Retinal pigment epithelial cell (primary cell): ENCODE results near the gene ZPR1.
"Not testable (repeated sequence)": the region's sequence is repeated elsewhere in the genome, so short reads cannot be mapped to it uniquely, and the experiment has no call there.

Experiments used
- DNase-seq: peaks from one replicate; pipeline ENCODE4 v3.0.0-alpha.2; 2010; ENCODE audit warnings: low read depth
- H3K4me3 ChIP-seq: 2 replicates; pipeline ENCODE4 v1.5.1; 2011; ENCODE audit warnings: mild to moderate bottlenecking, low read length, control low read depth, moderate library complexity
- TF ChIP-seq, protein P1 (sequence below): conservative IDR thresholded peaks from 2 replicates; pipeline ENCODE4 v1.5.1; 2011; ENCODE audit warnings: low read depth, low read length, control low read depth, inconsistent platforms

ZPR1 gene

DNA sequence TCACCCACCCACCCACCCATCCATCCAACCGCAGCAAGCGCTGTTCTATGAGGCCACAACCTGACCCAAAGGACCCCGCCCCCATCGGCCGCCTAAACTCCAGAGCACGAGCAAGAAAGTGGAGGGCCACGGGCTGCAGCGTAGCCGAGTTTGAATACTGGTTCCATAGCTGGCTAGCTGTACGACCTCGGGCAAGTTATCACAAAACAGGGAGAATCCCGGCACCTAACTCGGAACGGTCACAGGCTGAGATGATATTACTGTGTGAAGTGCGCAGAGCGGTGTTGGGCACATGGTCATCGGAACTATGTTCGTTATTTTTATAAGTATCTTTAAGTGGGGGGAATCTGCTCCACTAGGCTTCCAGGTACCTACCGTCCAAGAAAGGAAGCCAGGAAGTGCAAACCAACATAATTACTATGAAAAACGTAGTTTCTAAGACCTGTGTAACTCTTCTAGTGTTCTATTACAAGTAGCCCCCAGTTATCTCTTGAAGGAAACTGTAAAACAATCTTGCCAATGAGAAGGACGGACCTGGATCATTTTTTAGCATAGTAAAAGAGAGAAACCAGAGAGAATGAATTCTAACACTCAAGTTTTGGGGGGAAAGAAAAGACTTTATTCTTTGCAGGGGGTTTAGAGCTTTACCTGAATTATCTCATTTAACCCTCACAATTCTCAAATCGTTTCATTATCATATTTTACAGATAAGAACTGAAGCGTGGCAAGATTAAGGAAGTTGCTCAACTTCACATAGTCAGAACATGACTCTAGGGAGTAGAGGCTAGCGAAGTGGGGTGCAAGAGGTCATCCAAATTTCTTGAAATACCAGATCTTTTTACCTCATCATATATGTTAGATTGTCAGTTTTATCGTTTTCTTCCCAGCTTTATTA lies 14.4 kb downstream of the ZPR1 start:
- TF ChIP-seq, protein P1, sequence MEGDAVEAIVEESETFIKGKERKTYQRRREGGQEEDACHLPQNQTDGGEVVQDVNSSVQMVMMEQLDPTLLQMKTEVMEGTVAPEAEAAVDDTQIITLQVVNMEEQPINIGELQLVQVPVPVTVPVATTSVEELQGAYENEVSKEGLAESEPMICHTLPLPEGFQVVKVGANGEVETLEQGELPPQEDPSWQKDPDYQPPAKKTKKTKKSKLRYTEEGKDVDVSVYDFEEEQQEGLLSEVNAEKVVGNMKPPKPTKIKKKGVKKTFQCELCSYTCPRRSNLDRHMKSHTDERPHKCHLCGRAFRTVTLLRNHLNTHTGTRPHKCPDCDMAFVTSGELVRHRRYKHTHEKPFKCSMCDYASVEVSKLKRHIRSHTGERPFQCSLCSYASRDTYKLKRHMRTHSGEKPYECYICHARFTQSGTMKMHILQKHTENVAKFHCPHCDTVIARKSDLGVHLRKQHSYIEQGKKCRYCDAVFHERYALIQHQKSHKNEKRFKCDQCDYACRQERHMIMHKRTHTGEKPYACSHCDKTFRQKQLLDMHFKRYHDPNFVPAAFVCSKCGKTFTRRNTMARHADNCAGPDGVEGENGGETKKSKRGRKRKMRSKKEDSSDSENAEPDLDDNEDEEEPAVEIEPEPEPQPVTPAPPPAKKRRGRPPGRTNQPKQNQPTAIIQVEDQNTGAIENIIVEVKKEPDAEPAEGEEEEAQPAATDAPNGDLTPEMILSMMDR: no peak
- DNase-seq: no peak
- H3K4me3 ChIP-seq: peak overlapping the region; percentile 94

DNA sequence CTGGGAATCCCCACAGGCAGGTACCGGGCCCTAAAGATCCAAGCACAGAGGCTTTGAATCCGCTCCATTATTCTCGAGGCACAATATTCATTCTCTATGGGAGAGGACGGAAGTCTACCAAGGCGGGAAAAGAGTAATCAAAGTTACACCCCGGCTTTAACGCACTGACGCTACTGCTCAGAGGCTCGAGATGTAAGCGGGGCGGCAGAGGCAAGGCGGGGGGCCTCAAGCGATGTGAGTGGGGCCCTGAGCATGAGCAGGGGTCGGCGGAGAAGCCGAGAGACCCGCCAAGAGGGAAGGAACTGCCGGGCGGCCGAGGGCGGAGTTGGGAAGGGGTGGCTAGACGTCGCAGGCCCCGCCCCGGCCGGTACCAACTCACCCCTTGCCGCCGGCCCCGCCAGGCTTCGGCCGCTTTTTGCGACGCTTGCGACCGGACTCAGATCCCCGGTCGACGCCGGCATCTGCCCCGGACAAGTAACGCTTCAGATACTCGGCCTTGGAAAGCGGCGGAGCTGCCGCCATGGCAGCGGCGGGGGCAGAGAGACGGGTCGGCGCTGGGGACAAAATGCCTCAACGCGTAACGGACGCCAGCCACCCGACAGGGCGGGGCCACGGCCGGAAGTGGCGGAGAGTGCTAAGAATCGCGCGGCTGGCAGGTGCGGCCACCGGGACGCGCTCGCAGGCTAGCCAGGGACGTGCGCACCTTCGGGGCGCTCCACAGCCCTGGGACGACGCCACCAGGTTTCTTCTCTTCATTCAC lies 15.2 kb downstream of the ZPR1 start, which contains the start of gene BUD13:
Gene BUD13, minus strand, starts transcription at position 545 of the 760 bp plus-strand sequence. Its CDS starts 23 bp downstream, at position 522.
- TF ChIP-seq, protein P1: no peak
- no peak for DNase-seq
- H3K4me3 ChIP-seq: peak within 1 kb of the TSS; percentile 94

DNA sequence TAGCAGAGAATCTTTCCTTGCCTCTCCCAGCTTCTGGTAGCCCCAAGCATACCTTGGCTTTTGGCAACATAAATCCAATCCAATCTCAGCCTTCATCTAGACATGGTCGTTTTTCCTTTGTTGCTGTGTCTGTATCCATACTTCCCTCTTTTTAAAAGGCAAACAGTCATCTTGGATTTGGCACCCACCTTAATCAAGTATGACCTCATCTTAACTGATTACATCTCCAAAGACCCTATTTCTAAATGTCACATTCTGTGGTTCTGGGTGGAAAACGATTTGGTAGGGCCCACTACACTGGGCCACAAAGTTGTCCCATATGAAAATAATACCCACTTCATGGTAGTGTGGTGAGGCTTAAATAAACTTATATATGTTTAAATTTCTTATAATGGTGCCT lies 15.9 kb downstream of the ZPR1 start:
- TF ChIP-seq, protein P1: no peak
- no peak for DNase-seq
- H3K4me3 ChIP-seq: peak overlapping the region; percentile 94

DNA sequence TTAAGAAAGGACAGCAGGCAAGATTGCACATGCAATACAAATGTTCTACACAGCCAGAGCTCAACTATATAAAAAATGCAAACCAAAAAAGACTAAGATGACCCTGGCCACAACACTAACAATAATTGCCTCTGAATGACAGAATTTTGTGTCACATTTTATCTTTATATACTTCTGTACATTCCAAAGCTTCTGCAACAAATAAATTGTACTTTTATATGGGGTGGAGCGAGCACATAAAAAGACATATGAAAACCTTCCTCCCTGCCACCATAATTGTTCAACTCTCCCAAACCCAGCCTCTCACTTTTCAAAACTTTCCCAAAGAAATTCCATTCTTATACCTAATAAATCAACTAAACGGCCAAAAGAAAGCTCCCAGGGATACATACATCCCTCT lies 25.7 kb downstream of the ZPR1 start:
- TF ChIP-seq, protein P1: no peak

DNA sequence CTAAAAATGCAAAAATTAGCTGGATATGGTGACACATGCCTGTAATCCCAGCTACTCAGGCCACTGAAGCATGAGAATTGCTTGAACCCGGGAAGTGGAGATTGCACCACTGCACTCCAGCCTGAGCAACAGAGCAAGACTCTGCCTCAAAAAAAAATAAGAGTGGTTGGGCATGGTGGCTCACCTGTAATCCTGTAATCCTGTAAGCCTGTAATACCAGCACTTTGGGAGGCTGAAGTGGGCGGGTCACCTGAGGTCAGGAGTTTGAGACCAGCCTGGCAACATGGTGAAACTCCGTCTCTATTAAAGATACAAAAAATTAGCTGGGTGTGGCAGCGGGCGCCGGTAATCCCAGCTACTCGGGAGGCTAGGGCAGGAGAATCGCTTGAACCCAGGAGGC lies 31.8 kb downstream of the ZPR1 start:
- DNase-seq, H3K4me3 ChIP-seq: not testable (repeated sequence)

More for the DNA sequence above, 25.7 kb downstream of the ZPR1 start:
- DNase-seq: no peak
- no peak overlapping the region for H3K4me3 ChIP-seq

DNA sequence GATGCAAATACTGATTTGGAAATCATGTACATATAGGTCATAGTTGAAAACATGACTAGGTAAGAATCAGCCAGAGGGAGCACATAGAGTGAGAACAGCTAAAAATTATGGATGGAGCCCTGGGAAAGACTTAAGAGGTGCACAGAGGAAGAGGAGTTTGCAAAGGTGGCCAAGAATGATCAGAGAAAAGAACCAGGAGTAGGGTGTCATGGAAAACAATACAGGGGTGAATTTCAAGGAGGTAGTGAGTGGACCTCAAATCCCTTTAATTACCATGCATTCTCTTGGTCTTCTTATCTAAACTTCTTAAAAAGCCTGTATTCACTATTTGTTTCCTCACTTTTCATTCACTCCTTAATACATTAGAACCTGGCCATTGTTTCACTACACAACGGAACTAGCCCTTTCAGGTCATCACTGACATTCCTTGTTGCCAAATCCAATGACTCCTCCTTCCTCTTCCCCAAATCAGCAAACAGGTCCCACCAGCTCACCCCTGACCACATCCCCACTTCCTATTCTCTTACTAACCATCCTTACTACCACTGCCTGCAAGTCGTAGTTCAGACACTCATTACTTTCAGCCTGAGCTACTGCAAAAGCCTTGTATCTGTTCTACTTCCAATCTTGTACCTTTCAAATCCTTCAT lies 37.6 kb downstream of the ZPR1 start:
- DNase-seq: no peak
- TF ChIP-seq, protein P1: no peak
- H3K4me3 ChIP-seq: no peak overlapping the region

DNA sequence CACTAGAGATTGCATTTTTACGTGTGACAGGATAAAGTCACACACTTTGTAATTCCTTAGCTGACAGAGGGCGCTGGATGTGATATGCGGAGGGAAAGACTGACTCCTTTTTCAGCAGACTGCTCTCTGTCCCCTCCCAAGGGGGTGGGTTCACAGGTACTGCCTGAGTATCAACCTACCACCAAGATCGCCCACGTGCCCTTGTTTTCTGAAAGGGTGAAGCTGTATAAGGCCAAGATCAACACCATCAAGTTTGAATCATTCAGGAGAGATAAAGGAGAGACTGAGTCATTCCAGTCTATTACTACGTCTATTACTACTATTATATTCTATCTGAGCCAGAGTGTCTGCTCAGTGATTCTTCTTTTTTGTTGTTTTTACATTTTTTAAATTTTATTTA lies 45.7 kb downstream of the ZPR1 start:
- TF ChIP-seq, protein P1: no peak
- no peak overlapping the region for H3K4me3 ChIP-seq

More for the DNA sequence above, 45.7 kb downstream of the ZPR1 start:
- no peak for DNase-seq
